Aorta (tissue), 5 donors: ENCODE results near the gene PACS1. TPM values are rescaled to one million over a fixed set of nuclear protein-coding genes. Genes with fewer than 3 reads are reported as not detected.

Source experiments
- ATAC-seq: fragments of 200-7000 bp; cut with Tn5 transposase; one replicate; pipeline ENCODE4 v1.9.1; 2022; ENCODE audit warnings: moderate library complexity; ENCODE audit not compliant: low FRiP score
- DNase-seq, 2 donors: peaks; one replicate each; pipeline ENCODE4 v3.0.0-alpha.2; 2020
- H3K27ac ChIP-seq, 2 donors: one replicate each; pipeline ENCODE4 v1.5.1; 2013; ENCODE audit warnings: low read length in 2 of 2, mild to moderate bottlenecking in 2 of 2, moderate library complexity in 2 of 2, control low read depth in 1 of 2, inconsistent platforms in 1 of 2, low read depth in 1 of 2
- H3K27me3 ChIP-seq, 2 donors: one replicate each; pipeline ENCODE4 v1.6.1; 2013; ENCODE audit warnings: control low read depth in 1 of 2, low read length in 1 of 2, mild to moderate bottlenecking in 1 of 2, moderate library complexity in 1 of 2; ENCODE audit not compliant: insufficient read depth in 2 of 2, control insufficient read depth in 1 of 2
- H3K36me3 ChIP-seq, 2 donors: one replicate each; pipeline ENCODE4 v1.6.1; 2013; ENCODE audit warnings: control low read depth in 1 of 2, low read length in 1 of 2, mild to moderate bottlenecking in 1 of 2; ENCODE audit not compliant: insufficient read depth in 2 of 2, control insufficient read depth in 1 of 2
- H3K4me1 ChIP-seq, 2 donors: one replicate each; pipeline ENCODE4 v1.6.1; 2013; ENCODE audit warnings: low read length in 2 of 2, control low read depth in 1 of 2, mild to moderate bottlenecking in 1 of 2, moderate library complexity in 1 of 2; ENCODE audit not compliant: insufficient read depth in 2 of 2, control insufficient read depth in 1 of 2
- H3K4me3 ChIP-seq, 2 donors: one replicate each; pipeline ENCODE4 v1.5.1; 2013; ENCODE audit warnings: low read length in 2 of 2, control low read depth in 1 of 2, mild to moderate bottlenecking in 1 of 2
- H3K9me3 ChIP-seq: one replicate; pipeline ENCODE4 v1.6.1; 2013; ENCODE audit warnings: mild to moderate bottlenecking, low read length; ENCODE audit not compliant: control insufficient read depth
- WGBS, 2 donors: extraction: QIAGEN DNeasy Blood & Tissue Kit; methylation state at CpG; one replicate each; pipeline ENCODE4 v1.1.7; 2013; 5-methylcytosine and 5-hydroxymethylcytosine counted together
- intact Hi-C, 2 donors: fragments of 100-400 bp; cut with DNase I; formaldehyde crosslinking; loops; one replicate each; pipeline versions ENCODE4 v1.14.2 to v1.15.0; 2022
- polyA plus RNA-seq, 2 donors: library from polyadenylated mRNA; stranded (reverse); fragments of 200-250 nt; gene quantifications; one replicate each; pipeline ENCODE4 v1.2.3, GENCODE V29; 2013
- total RNA-seq, 2 donors: library from RNA; stranded (reverse); fragmentation: NEBNext Ultra II Directional; extraction: Animal tissue kit (Norgen Biotek cat#: 25700); gene quantifications; one replicate each; pipeline ENCODE4 v1.2.1, GENCODE V29; 2021
- donor health status: healthy with polysubstance abuse.
- donor health status: Bipolar disorder and iron deficiency.
- donor health status: DM: no; HTN: no; CAD: no.
- donor health status: DM: no; HTN: no; CAD: no.
- donor health status: DM: yes; HTN: yes; CAD: no.

The PACS1 gene
- total and polyA plus RNA-seq, 4 donors = 16.2 to 119 (median 59.1) TPM

DNA sequence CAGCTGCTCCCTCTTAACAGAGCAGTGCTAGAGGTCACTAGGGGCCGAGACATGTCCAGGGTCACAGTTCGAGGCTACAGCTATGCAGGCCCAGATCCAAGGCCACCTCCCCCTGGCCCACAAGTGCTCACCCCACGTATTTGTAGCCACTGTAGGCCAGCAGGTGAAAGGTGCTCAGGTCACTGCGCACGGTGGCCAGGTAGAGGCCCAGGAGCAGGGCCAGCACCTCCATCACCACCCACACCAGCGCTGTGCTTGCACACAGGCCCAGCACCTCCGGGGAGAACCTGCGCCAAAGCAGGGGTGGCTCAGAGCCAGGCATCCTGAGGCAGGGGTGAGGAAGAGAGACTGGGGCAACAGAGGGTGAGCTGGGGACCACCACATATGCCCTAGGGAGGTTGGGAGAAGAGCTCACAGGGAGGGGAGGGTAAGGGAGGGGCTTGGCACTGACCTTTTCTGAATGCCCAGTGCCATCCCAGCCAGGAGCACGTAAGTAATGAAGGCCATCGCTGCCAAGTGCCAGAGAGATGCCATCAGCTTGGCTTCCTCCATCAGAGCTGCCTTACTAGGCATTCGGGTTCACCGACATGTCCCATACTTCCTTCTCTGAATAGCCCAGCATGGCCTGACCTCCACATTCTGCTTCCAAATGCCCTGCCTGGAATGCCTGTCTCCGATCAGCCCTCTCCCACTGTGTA is 215.3 kb downstream of the PACS1 start:
- intact Hi-C loops = loop anchor here in 1 of 2 donors (2.0 kb wide), 1 partner anchor 63 kb away; no protein-coding TSS in a partner anchor
- DNase-seq (no peak), ATAC-seq (no peak)
- Histone ChIP-seq H3K9me3 (no peaks in the 10 kb centered on the region), H3K36me3 (no peaks in the 10 kb centered on the region), H3K4me3 (no peak overlapping the region), H3K4me1 (no peaks in the 10 kb centered on the region), H3K27me3 (no peaks in the 10 kb centered on the region), H3K27ac (no peak overlapping the region)
- WGBS, 2 donors = 73 to 78% methylated on average over 13 of the region's 13 CpGs

DNA sequence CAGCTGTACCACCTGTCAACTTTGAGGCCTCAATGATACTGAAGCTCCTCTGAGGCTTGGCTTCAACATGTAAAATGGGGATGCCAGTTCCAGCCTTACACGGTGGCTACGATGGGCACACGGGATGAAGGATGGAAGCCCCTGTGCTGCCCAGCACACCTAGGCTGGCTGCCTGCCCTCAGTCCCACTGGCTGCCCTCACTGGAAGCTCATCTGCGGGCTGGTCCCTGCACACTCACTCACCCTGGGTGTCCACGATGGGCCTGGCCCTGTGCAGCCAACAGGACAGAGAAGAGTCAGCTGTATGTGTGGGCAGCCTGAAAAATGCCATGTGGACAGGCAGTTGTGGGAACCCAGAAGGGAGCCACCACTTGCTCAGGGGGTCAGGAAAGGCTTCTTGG is 216.6 kb downstream of the PACS1 start:
- intact Hi-C loops = no loop called here
- 73 to 75% methylated on average over 5 of the region's 5 CpGs for WGBS, 2 donors
- Histone ChIP-seq H3K36me3 (no peaks in the 10 kb centered on the region), H3K27me3 (no peaks in the 10 kb centered on the region), H3K9me3 (no peaks in the 10 kb centered on the region), H3K4me1 (no peaks in the 10 kb centered on the region), H3K27ac (no peak overlapping the region), H3K4me3 (no peak overlapping the region)
- ATAC-seq = no peak
- DNase-seq = no peak

DNA sequence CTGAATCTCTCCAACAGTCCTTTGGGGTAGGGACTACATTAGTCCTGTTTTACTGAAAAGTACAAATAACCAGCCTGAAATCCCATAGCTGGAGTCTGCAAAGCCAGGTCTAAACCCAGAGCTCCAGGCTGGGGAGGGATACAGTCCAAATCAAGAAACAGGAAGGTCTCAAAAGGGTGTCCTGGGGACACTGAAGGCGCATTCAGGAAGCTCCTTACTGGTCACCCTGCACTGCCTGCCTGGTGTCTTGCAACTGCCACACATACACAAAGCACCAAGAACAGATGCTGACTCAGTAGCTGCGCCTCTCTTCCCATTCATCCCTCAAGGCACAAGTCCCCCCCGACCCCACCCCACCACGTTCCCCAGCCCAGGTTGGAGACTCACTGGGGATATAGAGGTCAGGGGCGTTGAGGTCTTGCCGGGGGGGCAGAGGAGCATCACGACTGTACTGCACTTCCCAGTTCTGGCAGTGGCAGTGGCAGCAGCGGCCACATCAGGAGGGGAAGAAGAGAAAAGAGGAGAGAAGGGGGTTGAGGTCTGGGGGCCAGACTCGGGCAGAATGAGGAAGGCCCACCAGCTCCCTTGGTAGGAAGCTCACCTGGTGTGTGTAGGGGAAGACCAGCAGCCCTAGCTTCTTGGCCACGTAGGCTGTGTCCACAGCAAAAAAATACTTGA is 217.3 kb downstream of the PACS1 start:
- H3K27ac ChIP-seq = no peak overlapping the region
- no peak for DNase-seq
- 72 to 79% methylated on average over 10 of the region's 10 CpGs for WGBS, 2 donors
- H3K27me3 ChIP-seq = no peaks in the 10 kb centered on the region
- no peak for ATAC-seq
- H3K9me3 ChIP-seq = no peaks in the 10 kb centered on the region
- no peaks in the 10 kb centered on the region for H3K4me1 ChIP-seq
- H3K36me3 ChIP-seq = no peaks in the 10 kb centered on the region
- no peak overlapping the region for H3K4me3 ChIP-seq
- intact Hi-C loops = no loop called here

- DNase-seq (peak in 1 of 2 donors; percentile 51), ATAC-seq (no peak)
- no peaks in the 10 kb centered on the region for H3K4me1 ChIP-seq
- H3K9me3 ChIP-seq = no peaks in the 10 kb centered on the region
- H3K4me3 ChIP-seq = peak overlapping the region; percentile 51 to 54
- 22 to 23% methylated on average over 20 of the region's 20 CpGs for WGBS, 2 donors
- peak overlapping the region in 1 of 2 donors; percentile 77 for H3K27ac ChIP-seq
- no peaks in the 10 kb centered on the region for H3K36me3 ChIP-seq
- intact Hi-C loops = no loop called here
- no peaks in the 10 kb centered on the region for H3K27me3 ChIP-seq
Measured at GRCh38 chr11:66287889-66288670, 218.0 kb downstream of the PACS1 start.

- DNase-seq (peak; percentile 99 to 100), ATAC-seq (peak; percentile 97)
- intact Hi-C loops = no loop called here
- Histone ChIP-seq H3K36me3 (no peaks in the 10 kb centered on the region), H3K27ac (peak within 1 kb of the TSS; percentile 43 to 77), H3K27me3 (no peaks in the 10 kb centered on the region), H3K4me3 (peak within 1 kb of the TSS; percentile 51 to 54), H3K9me3 (no peaks in the 10 kb centered on the region), H3K4me1 (no peaks in the 10 kb centered on the region)
- WGBS, 2 donors = 0% methylated on average over 71 to 87 of the region's 87 CpGs
Measured at GRCh38 chr11:66288671-66289547, 218.8 kb downstream of the PACS1 start, which contains the start of gene YIF1A. Gene YIF1A, minus strand, starts transcription at chr11:66289143. Its CDS starts 158 bp downstream, at chr11:66288985.

- no peaks in the 10 kb centered on the region for H3K27me3 ChIP-seq
- no peaks in the 10 kb centered on the region for H3K36me3 ChIP-seq
- WGBS, 2 donors = 11 to 13% methylated on average over 36 of the region's 36 CpGs
- H3K4me1 ChIP-seq = no peaks in the 10 kb centered on the region
- H3K27ac ChIP-seq = peak overlapping the region in 1 of 2 donors; percentile 59
- intact Hi-C loops = no loop called here
- H3K9me3 ChIP-seq = no peaks in the 10 kb centered on the region
- DNase-seq (peak; percentile 88 to 92), ATAC-seq (peak; percentile 79)
- peak overlapping the region; percentile 6 to 23 for H3K4me3 ChIP-seq
Measured at GRCh38 chr11:66289548-66290329, 219.7 kb downstream of the PACS1 start.

DNA sequence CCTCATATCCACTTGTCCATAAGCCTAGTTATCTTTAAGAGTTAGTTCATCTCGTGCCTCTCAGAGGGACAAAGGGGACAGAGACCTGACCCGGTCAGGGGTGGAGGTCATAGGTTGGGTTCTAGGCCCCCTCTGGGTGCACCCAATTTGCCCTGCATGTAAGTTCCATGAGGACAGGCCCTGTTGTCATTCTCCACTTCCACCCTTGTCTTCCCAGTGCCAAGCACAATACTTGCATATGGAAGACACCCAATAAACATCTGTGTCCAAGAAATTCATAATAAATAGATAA is 220.2 kb downstream of the PACS1 start:
- intact Hi-C loops = no loop called here
- Histone ChIP-seq H3K27ac (no peak overlapping the region), H3K4me3 (no peak overlapping the region), H3K27me3 (no peaks in the 10 kb centered on the region), H3K36me3 (no peaks in the 10 kb centered on the region), H3K9me3 (no peaks in the 10 kb centered on the region), H3K4me1 (no peaks in the 10 kb centered on the region)
- WGBS, 2 donors = 87 to 96% methylated on average over 2 of the region's 2 CpGs
- no peak for DNase-seq
- ATAC-seq = no peak
